Right lobe of liver (tissue), 6 donors: ENCODE measurements around the gene DLK2. TPM values are rescaled to one million over a fixed set of nuclear protein-coding genes. Genes with fewer than 3 reads are reported as not detected.
A peak's percentile ranks its signal among the peaks of the same experiment; 100 is the strongest.

ENCODE experiments used
- ATAC-seq, 4 donors: fragments of 200-7000 bp; cut with Tn5 transposase; one replicate each; pipeline ENCODE4 v1.9.1; 2020; ENCODE audit warnings: mild to moderate bottlenecking in 4 of 4, moderate library complexity in 4 of 4
- DNase-seq, 3 donors: peaks; one replicate each; pipeline ENCODE4 v3.0.0-alpha.2; 2020
- H3K27ac ChIP-seq, 3 donors: fragments of 200-600 bp; one replicate each; pipeline ENCODE4 v1.8.0; 2022
- H3K27me3 ChIP-seq, 2 donors: fragments of 200-600 bp; one replicate each; pipeline ENCODE4 v1.8.0; 2022
- H3K36me3 ChIP-seq, 4 donors: fragments of 200-600 bp; sonication (generic) in 1 of 4; one replicate each; pipeline versions ENCODE4 v1.5.1 to v1.8.0; 2017 to 2022; ENCODE audit warnings: control low read depth in 1 of 4
- H3K4me1 ChIP-seq, 4 donors: fragments of 200-600 bp; sonication (generic) in 1 of 4; one replicate each; pipeline versions ENCODE4 v1.5.1 to v1.8.0; 2017 to 2022; ENCODE audit warnings: control low read depth in 1 of 4
- H3K4me3 ChIP-seq, 3 donors: fragments of 200-600 bp; one replicate each; pipeline ENCODE4 v1.8.0; 2022
- H3K9me3 ChIP-seq, 4 donors: fragments of 200-600 bp; sonication (generic) in 1 of 4; one replicate each; pipeline versions ENCODE4 v1.5.1 to v1.8.0; 2017 to 2022; ENCODE audit warnings: control low read depth in 1 of 4
- CTCF ChIP-seq, 4 donors: fragments of 200-600 bp in 3 of 4; fragments of 450-650 bp in 1 of 4; IDR thresholded peaks; one replicate each; pipeline versions ENCODE4 v1.5.1 to v1.8.0; 2016 to 2022; ENCODE audit warnings: antibody characterized with exemption in 4 of 4, mild to moderate bottlenecking in 2 of 4
- POLR2A ChIP-seq: fragments of 450-650 bp; IDR thresholded peaks from one replicate; pipeline ENCODE4 v1.6.1; 2017; ENCODE audit warnings: antibody characterized with exemption, mild to moderate bottlenecking
- WGBS: methylation state at CpG from one replicate; pipeline ENCODE4 v1.1.6; 2018; ENCODE audit warnings: low coverage, low lambda C conversion rate; ENCODE audit not compliant: insufficient coverage; ENCODE audit errors: missing lambda C conversion rate; 5-methylcytosine and 5-hydroxymethylcytosine counted together
- intact Hi-C, 2 donors: fragments of 100-400 bp; cut with DNase I; formaldehyde crosslinking; loops; one replicate each; pipeline versions ENCODE4 v1.11.2 to v1.14.1; 2022
- total RNA-seq, 6 experiments: library from RNA; depleted of rRNA in 2 of 6; stranded (reverse); fragments of >200 nt in 2 of 6; fragmentation: NEBNext Ultra II Directional in 3 of 6; extraction: Animal tissue kit (Norgen Biotek cat#: 25700) in 3 of 6; gene quantifications; one replicate each; pipeline versions ENCODE4 v1.1.0 to v1.2.4, GENCODE V29; 2016 to 2023
- donor health status: DM: no; HTN: yes; CAD: no.
- donor health status: DM: no; HTN: no; CAD: no.
- donor health status: DM: no; HTN: no; CAD: no.
- donor health status: DM: no; HTN: yes; CAD: no.
- donor health status: DM: no; HTN: yes; CAD: no.

DLK2 gene
- total RNA-seq, 6 experiments from 2014 or later: 0.13 TPM; not detected in 5

- no peaks in the 10 kb centered on the region for H3K36me3 ChIP-seq
- ATAC-seq: no peak
- no peak overlapping the region for H3K27ac ChIP-seq
- no peak for DNase-seq
- intact Hi-C loops: loop anchor here in 1 of 2 donors (5.0 kb wide), 1 partner anchor 86 kb away; no protein-coding TSS in a partner anchor
- no peaks in the 10 kb centered on the region for H3K27me3 ChIP-seq
- no peaks in the 10 kb centered on the region for H3K9me3 ChIP-seq
- WGBS: 81% methylated on average over 4 of the region's 4 CpGs
- TF ChIP-seq CTCF (IDR thresholded peaks at IDR 0.05): no peak
- no peak for TF ChIP-seq POLR2A
- H3K4me3 ChIP-seq: no peak overlapping the region
- H3K4me1 ChIP-seq: peaks cover 0 to 5% (median 2%) of the 10 kb centered on the region in 4 donors
Observed at GRCh38 chr6:43488667-43489276, 33.4 kb upstream of the DLK2 start.

GRCh38 chr6:43481591-43482236, 26.4 kb upstream of the DLK2 start:
- Histone ChIP-seq H3K9me3 (no peaks in the 10 kb centered on the region), H3K4me1 (peaks cover 0 to 30% (median 6%) of the 10 kb centered on the region in 4 donors), H3K4me3 (no peak overlapping the region), H3K27ac (no peak overlapping the region), H3K27me3 (no peaks in the 10 kb centered on the region), H3K36me3 (no peaks in the 10 kb centered on the region)
- TF ChIP-seq CTCF (IDR thresholded peaks at IDR 0.05) (no peak), POLR2A (no peak)
- DNase-seq (no peak), ATAC-seq (peak in 3 of 4 donors; percentile 19 to 35 (median 30))
- 40% methylated on average over 11 of the region's 11 CpGs for WGBS
- intact Hi-C loops: no loop called here

- Histone ChIP-seq H3K27me3 (no peaks in the 10 kb centered on the region), H3K27ac (no peak overlapping the region), H3K4me3 (no peak overlapping the region), H3K4me1 (peaks cover 0 to 30% (median 6%) of the 10 kb centered on the region in 4 donors), H3K9me3 (no peaks in the 10 kb centered on the region), H3K36me3 (no peaks in the 10 kb centered on the region)
- TF ChIP-seq CTCF (IDR thresholded peaks at IDR 0.05) (no peak), POLR2A (no peak)
- no peak for DNase-seq
- 78% methylated on average over 2 of the region's 2 CpGs for WGBS
- no peak for ATAC-seq
- intact Hi-C loops: no loop called here
Observed at GRCh38 chr6:43481075-43481474, 25.7 kb upstream of the DLK2 start.

GRCh38 chr6:43478008-43478372, 22.6 kb upstream of the DLK2 start:
- H3K36me3 ChIP-seq: no peaks in the 10 kb centered on the region
- TF ChIP-seq CTCF (IDR thresholded peaks at IDR 0.05) (no peak), POLR2A (no peak)
- H3K4me1 ChIP-seq: peaks cover 0 to 30% (median 6%) of the 10 kb centered on the region in 4 donors
- no peaks in the 10 kb centered on the region for H3K9me3 ChIP-seq
- H3K27ac ChIP-seq: peak overlapping the region; percentile 51 to 70 (median 64)
- no peak for DNase-seq
- peak overlapping the region; percentile 67 to 76 (median 73) for H3K4me3 ChIP-seq
- intact Hi-C loops: no loop called here
- 13% methylated on average over 3 of the region's 3 CpGs for WGBS
- H3K27me3 ChIP-seq: no peaks in the 10 kb centered on the region
- no peak for ATAC-seq
